Stimulated activated naive B cell treated with anti-CD40 and anti-IgM and Interleukin-4, amounts not matched to agents 10 μg/mL and 1 μg/mL and 100 μg/mL, for 72 hours (primary cell): Measurements from ENCODE around the gene ERG.

Source experiments
- ATAC-seq, 2 donors: fragments of 150-1000 bp; cut with Tn5 transposase; replicated peaks; 2 replicates each; pipeline ENCODE4 v1.10.0; 2021; ENCODE audit warnings: moderate library complexity in 1 of 2
- DNase-seq: peaks from one replicate; pipeline ENCODE4 v3.0.0; 2021
- H3K27ac Mint-ChIP-seq: one replicate; pipeline ENCODE4 v1.8.0; 2022; ENCODE audit warnings: mild to moderate bottlenecking, mixed read lengths
- H3K27me3 Mint-ChIP-seq, 2 donors: one replicate each; pipeline ENCODE4 v1.8.0; 2022; ENCODE audit warnings: mixed read lengths in 2 of 2
- H3K36me3 Mint-ChIP-seq, 2 donors: one replicate each; pipeline ENCODE4 v1.8.0; 2022; ENCODE audit warnings: mixed read lengths in 2 of 2, mild to moderate bottlenecking in 1 of 2
- H3K4me1 Mint-ChIP-seq, 2 donors: one replicate each; pipeline ENCODE4 v1.8.0; 2022; ENCODE audit warnings: mixed read lengths in 2 of 2, mild to moderate bottlenecking in 1 of 2
- H3K4me3 Mint-ChIP-seq, 2 donors: one replicate each; pipeline ENCODE4 v1.8.0; 2022; ENCODE audit warnings: mild to moderate bottlenecking in 2 of 2, mixed read lengths in 2 of 2, moderate library complexity in 1 of 2
- H3K9me3 Mint-ChIP-seq, 2 donors: one replicate each; pipeline ENCODE4 v1.8.0; 2022; ENCODE audit warnings: mixed read lengths in 2 of 2, mild to moderate bottlenecking in 1 of 2

Gene ERG

DNA sequence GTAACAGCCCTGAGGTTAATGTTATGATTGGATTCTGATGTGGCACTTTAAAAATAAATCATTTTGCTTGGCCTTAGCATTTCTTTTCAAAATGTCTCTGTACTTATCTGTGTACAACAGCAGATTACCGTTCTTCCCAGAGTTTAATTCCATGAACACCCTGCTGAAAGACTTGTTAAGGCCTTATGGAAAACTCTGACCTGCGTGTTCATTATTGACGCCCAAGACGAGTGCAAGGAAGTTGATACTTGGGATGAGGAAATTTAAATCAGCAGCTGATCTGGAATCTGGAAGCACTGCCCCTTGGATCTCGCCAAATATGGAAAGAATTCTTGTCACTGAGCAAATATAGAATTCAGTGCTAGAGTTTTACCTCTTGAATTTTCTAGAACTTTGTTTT, 6.7 kb downstream of the ERG start:
- no peak overlapping the region for H3K4me3 Mint-ChIP-seq
- H3K27ac Mint-ChIP-seq, result no peak overlapping the region
- ATAC-seq (no peak), DNase-seq (no peak)
- H3K9me3 Mint-ChIP-seq, result no peaks in the 10 kb centered on the region
- H3K36me3 Mint-ChIP-seq, result no peaks in the 10 kb centered on the region
- peaks cover 37 to 49% of the 10 kb centered on the region in 2 donors for H3K27me3 Mint-ChIP-seq
- H3K4me1 Mint-ChIP-seq, result peaks cover 2 to 12% of the 10 kb centered on the region in 2 donors

DNA sequence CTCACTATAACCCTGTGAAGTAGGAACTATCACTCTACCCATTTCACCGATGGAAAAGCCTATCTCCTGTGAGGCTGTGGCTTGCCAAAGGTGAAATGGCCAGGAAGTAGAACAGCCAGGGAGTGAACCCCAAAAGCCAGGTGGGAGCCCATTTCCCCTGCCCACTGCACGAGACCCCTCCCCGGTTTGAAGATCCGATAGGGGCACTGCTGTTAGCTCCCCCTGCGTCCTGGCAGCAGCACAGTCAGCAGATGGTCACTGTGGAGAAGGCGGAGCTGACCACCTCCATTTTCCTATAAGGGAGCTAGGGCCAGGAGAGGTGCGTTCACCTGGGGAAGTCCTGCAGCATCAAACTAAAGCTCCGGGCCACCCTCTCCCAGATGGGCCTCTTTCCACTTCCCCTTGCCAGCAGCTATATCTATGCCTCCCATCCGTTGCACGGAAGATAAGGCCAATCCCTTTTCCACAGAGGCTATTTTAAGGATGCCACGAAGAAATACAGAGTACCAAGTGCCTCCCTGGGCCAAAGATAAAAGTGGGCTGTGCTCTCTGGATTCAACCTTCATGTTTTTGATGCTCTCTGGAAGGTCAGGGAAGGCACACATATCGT, 7.8 kb downstream of the ERG start:
- Mint-ChIP-seq H3K4me3 (no peak overlapping the region), H3K36me3 (no peaks in the 10 kb centered on the region), H3K9me3 (no peaks in the 10 kb centered on the region), H3K27ac (no peak overlapping the region), H3K4me1 (peaks cover 2 to 12% of the 10 kb centered on the region in 2 donors), H3K27me3 (peaks cover 29 to 40% of the 10 kb centered on the region in 2 donors)
- ATAC-seq (no peak), DNase-seq (no peak)

DNA sequence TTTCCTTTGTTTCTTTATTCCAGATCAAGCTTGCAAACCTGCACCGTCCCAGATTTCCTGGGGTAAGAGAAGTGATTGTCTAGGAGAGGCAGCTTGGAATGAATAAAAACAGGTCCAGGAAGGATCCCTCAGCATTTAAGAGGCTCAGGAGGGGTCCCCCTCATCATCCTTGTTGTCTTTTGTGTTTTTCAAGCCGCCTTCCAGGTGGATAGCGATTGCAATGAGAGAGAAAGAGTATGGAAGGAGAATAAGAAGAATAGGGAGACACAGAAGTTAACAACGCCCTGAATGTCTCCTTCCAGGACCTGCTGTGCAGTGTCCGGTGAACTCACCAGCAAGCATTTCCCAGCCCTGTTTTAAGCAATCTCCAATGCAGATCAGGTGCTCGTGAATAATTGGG, 8.5 kb downstream of the ERG start:
- peaks cover 26 to 32% of the 10 kb centered on the region in 2 donors for H3K27me3 Mint-ChIP-seq
- H3K27ac Mint-ChIP-seq, result no peak overlapping the region
- H3K4me1 Mint-ChIP-seq, result peaks cover 2 to 9% of the 10 kb centered on the region in 2 donors
- no peak for ATAC-seq
- no peaks in the 10 kb centered on the region for H3K36me3 Mint-ChIP-seq
- H3K4me3 Mint-ChIP-seq, result no peak overlapping the region
- no peak for DNase-seq
- no peaks in the 10 kb centered on the region for H3K9me3 Mint-ChIP-seq

DNA sequence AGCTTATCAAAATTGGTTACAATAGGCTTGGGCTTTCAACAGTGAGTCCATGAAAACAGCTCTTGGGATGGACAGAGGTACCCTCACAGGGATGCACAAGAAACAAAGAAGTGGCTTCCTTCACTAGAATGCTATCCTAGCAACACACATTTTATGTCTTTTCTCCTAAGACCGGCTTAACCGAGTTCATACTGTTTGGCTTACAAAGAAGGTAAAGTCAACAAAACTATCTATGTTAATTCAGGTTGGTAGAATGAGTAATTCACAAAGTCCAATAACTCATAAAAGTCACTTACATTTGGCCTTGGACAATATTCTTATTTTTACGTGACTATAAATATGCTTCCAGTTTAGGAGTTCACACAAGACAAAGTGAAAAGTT, 9.0 kb downstream of the ERG start:
- Mint-ChIP-seq H3K4me3 (no peak overlapping the region), H3K9me3 (no peaks in the 10 kb centered on the region), H3K4me1 (peaks cover 2 to 7% of the 10 kb centered on the region in 2 donors), H3K27me3 (peaks cover 26 to 28% of the 10 kb centered on the region in 2 donors), H3K27ac (no peak overlapping the region), H3K36me3 (no peaks in the 10 kb centered on the region)
- no peak for ATAC-seq
- no peak for DNase-seq

DNA sequence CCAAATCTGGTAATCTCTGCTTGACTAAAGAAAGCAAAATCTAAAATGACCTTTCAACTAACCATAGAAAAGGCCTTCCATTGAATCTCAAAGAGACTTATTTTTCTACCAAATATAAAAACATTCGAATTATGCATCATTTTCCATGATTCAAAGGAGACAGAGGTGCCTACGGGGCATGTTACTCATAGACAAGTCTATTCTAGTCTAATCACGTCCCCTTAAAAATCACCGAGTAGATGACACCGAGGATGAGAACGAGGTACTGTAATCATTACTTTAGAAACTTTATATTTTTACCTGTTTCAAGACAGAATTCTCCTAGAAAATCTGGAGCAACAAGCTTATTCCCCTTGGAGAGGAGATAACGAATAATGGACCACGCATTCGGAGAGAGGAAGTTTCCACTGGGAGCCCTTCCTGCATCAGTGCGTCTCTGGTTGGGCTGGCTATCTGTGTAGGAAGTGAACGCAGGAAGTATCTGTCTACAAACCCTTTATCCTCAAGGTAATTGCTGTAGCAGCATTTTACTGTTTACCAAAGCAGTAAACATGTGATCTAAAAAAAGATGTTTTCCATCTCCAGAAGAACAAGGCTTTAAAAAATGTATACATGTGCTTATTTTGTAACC, 9.5 kb downstream of the ERG start:
- H3K27ac Mint-ChIP-seq, result no peak overlapping the region
- H3K9me3 Mint-ChIP-seq, result no peaks in the 10 kb centered on the region
- no peak overlapping the region for H3K4me3 Mint-ChIP-seq
- H3K4me1 Mint-ChIP-seq, result peaks cover 2 to 7% of the 10 kb centered on the region in 2 donors
- peaks cover 23 to 24% of the 10 kb centered on the region in 2 donors for H3K27me3 Mint-ChIP-seq
- DNase-seq (no peak), ATAC-seq (no peak)
- H3K36me3 Mint-ChIP-seq, result no peaks in the 10 kb centered on the region

DNA sequence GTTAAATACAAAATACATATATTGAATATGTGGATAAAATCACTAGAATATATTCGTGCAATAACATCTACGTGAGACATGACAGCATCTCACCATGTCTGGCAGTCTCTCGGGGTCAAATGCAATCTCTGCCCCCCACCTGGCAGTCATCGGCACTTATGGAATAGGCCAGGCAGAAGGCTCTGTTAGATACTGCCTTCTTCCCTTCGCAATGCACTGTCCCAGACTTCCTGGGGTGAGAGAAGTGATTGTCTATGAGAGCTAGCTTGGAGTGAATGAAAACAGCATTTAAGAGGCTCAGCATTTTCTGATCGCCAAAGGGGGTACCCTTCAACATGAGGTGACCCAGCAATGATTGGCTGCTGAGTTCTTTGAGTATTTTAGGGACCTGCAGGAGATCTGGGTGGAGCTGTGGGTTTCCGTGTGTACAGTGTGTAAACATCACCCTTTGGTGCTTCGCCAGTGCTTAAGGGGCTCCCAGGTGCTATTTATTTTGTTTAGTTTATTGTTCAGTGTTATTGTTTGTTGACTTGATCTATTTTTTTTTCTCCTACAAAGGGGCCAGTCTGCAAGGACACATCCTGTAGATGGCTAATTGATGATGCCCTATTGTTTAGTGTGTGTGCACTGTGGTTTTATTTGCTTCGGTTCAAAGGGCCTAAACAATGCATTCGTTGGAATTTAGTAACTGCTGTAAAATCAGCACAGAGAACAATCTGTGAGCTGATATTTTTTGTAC, 10.2 kb downstream of the ERG start:
- Mint-ChIP-seq H3K9me3 (no peaks in the 10 kb centered on the region), H3K36me3 (no peaks in the 10 kb centered on the region), H3K27ac (no peak overlapping the region), H3K27me3 (peaks cover 20% of the 10 kb centered on the region in 2 donors), H3K4me1 (peaks cover 0 to 7% of the 10 kb centered on the region in 2 donors), H3K4me3 (no peak overlapping the region)
- ATAC-seq (no peak), DNase-seq (no peak)

DNA sequence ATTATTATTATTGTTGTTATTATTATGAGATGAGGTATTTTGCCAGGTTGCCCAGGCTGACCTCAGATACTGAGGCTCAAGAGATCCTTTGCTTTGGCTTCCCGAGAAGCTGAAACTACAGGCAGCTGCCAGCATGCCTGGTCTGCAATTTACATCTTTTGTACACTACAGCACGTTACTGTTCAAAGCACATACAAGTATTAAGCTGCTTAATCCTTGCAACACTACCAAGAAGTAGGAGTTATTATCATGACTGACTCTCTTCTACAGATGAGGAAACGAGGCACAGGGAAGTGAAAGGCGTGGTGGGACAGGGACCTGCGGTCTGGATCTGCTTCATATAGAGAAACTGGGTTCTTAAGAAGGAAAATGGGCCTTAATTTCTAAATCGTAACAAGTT, 11.6 kb downstream of the ERG start:
- Mint-ChIP-seq H3K27me3 (peaks cover 16 to 20% of the 10 kb centered on the region in 2 donors), H3K4me1 (peaks cover 0 to 7% of the 10 kb centered on the region in 2 donors), H3K9me3 (no peaks in the 10 kb centered on the region), H3K27ac (no peak overlapping the region), H3K36me3 (no peaks in the 10 kb centered on the region), H3K4me3 (no peak overlapping the region)
- DNase-seq (no peak), ATAC-seq (no peak)

DNA sequence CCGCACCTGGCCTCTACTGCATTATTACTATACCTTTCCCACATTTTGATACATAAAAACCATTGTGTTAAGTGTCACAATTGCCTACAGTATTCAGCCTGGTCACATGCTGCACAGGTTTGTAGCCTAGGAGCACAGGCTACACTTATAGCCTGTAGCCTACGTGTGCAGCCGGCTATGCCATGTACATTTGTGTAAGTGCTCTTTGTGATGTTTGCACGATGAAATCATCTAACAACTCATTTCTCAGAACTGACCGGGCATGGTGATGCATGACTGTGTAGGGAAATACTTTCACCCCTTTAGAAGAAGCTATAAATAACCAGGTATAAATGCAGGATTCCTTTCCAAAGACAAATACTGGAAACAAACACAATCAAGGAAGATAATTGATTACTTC, 12.1 kb downstream of the ERG start:
- Mint-ChIP-seq H3K4me3 (no peak overlapping the region), H3K27me3 (peaks cover 16 to 19% of the 10 kb centered on the region in 2 donors), H3K27ac (no peak overlapping the region), H3K9me3 (no peaks in the 10 kb centered on the region), H3K4me1 (peaks cover 0 to 7% of the 10 kb centered on the region in 2 donors), H3K36me3 (no peaks in the 10 kb centered on the region)
- no peak for ATAC-seq
- no peak for DNase-seq

DNA sequence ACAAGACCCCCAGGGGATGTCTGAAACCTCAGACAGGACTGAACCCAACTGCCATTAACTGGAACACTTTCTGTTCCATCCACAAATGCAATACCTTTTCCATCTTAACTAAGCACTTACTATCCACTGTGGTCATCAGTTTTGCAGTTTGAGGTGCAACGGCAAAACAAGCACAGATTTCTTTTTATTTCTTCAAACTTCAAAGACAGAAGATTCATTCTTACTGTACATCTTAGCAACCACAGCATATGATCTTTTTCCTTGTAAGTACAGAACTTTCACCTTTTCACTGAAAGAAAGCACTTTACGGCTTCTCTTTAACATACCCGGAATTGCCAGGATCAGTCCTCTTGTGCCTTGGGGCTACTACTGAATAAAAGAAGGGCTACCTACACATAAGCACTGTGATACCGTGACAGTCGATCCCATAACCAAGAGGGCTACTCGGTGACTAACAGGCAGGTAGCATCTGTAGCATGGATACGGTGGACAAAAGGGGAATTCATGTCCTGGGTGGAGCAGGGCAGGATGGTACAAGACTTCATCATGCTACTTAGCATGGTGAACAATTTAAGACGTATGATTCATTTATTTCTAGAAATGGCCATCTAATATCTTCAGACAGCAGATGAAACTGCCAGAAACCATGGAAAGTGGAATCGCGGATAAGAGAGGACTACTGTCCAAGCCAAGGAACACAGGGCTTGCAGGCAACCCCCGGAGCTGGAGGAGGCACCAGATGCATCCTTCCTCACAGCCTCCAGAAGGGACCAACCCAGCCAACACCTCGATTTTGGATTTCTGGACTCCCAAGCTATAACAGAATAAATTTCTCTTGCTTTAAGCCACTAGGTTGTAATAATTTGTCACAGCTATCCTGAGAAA, 18.4 kb downstream of the ERG start:
- H3K27ac Mint-ChIP-seq, result no peak overlapping the region
- ATAC-seq, result no peak
- peaks cover 13 to 21% of the 10 kb centered on the region in 2 donors for H3K4me1 Mint-ChIP-seq
- H3K9me3 Mint-ChIP-seq, result no peaks in the 10 kb centered on the region
- no peak for DNase-seq
- peaks cover 29 to 48% of the 10 kb centered on the region in 2 donors for H3K27me3 Mint-ChIP-seq
- no peak overlapping the region for H3K4me3 Mint-ChIP-seq
- no peaks in the 10 kb centered on the region for H3K36me3 Mint-ChIP-seq

DNA sequence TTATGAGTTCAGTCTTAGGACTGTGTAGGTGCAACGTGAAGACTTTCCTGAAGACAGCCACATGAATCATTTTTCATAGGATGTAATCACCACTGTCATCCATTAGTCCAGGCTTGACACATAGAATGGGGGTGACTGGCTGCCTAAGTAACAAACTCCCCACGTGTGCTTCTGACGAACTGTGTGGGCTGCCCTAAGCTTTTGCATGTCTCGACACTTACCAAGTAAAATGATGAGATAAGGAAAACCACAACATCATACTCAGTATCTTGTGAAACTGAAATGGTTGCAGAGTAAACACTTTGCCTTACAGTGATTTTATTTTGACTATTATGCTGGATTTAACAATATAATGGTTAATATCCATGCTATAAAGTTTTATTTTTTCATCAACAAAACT, 19.5 kb downstream of the ERG start:
- Mint-ChIP-seq H3K4me3 (no peak overlapping the region), H3K27ac (no peak overlapping the region), H3K9me3 (no peaks in the 10 kb centered on the region), H3K27me3 (peaks cover 37 to 59% of the 10 kb centered on the region in 2 donors), H3K4me1 (peaks cover 13 to 21% of the 10 kb centered on the region in 2 donors), H3K36me3 (no peaks in the 10 kb centered on the region)
- no peak for DNase-seq
- ATAC-seq, result peak; percentile 70 to 72

DNA sequence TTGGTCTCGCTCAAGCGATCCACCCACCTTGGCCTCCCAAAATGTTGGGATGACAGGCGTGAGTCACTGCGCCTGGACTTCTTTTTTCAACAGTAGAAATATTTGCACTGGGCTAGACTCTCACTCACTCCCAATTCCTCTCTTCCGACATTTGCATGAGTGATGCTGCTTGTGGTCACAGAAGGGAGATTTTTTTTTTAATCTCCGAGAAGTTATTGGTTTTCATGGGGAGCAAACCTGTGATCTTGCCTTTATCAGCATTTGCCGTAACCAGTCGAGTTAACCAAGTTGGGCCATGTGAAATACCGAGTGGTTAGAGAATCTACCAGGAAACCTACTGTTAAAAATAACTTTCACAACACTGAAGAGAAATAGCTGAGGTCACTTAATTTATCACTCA, 21.1 kb downstream of the ERG start:
- H3K27ac Mint-ChIP-seq, result no peak overlapping the region
- peaks cover 45 to 68% of the 10 kb centered on the region in 2 donors for H3K27me3 Mint-ChIP-seq
- H3K36me3 Mint-ChIP-seq, result no peaks in the 10 kb centered on the region
- DNase-seq, result no peak
- no peak overlapping the region for H3K4me3 Mint-ChIP-seq
- H3K4me1 Mint-ChIP-seq, result peaks cover 15 to 21% of the 10 kb centered on the region in 2 donors
- H3K9me3 Mint-ChIP-seq, result no peaks in the 10 kb centered on the region
- peak; percentile 43 to 44 for ATAC-seq

DNA sequence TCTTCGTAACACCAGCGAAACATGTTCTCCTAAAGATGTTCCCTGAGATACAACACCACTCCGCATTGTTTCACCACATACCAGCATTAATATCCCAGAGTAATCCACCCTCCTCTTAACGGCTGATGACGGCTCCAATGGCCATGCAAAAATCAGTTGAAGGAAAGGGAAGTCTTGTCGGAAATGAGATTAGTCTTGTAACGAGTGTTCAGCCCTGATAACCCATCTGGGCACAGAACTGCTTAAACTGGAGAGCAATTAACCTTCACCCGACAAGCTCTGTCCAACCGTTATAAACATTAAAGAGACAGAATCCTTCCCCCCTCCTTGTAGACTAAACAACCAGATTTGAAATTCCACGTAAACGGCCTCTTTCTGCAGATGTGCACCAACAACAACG, 21.9 kb downstream of the ERG start:
- ATAC-seq, result no peak
- peaks cover 16 to 26% of the 10 kb centered on the region in 2 donors for H3K4me1 Mint-ChIP-seq
- H3K27me3 Mint-ChIP-seq, result peaks cover 50 to 74% of the 10 kb centered on the region in 2 donors
- H3K9me3 Mint-ChIP-seq, result no peaks in the 10 kb centered on the region
- H3K27ac Mint-ChIP-seq, result no peak overlapping the region
- DNase-seq, result no peak
- no peaks in the 10 kb centered on the region for H3K36me3 Mint-ChIP-seq
- H3K4me3 Mint-ChIP-seq, result no peak overlapping the region

DNA sequence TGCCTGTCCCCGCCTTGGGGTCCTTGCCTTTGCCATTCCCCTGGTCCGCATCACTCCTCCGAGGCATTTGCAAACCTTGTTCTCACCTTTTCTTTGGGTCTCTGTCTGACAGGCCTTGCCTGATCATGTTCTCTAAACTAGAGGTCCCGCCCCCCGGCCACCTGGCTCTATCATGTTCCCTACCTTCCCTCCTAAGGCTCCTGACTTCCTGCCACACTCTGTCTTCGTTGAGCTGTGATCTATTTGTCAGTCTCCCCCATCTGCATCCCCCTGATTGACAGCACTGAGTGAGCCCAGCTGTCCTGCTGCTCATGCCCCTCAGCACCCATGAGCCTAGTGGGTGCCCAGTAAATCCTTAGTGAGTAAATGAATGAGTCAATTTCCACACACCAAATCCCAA, 22.8 kb downstream of the ERG start:
- DNase-seq (no peak), ATAC-seq (no peak)
- H3K4me1 Mint-ChIP-seq, result peaks cover 17 to 26% of the 10 kb centered on the region in 2 donors
- H3K27me3 Mint-ChIP-seq, result peaks cover 50 to 74% of the 10 kb centered on the region in 2 donors
- H3K4me3 Mint-ChIP-seq, result no peak overlapping the region
- H3K9me3 Mint-ChIP-seq, result no peaks in the 10 kb centered on the region
- H3K27ac Mint-ChIP-seq, result no peak overlapping the region
- H3K36me3 Mint-ChIP-seq, result no peaks in the 10 kb centered on the region

DNA sequence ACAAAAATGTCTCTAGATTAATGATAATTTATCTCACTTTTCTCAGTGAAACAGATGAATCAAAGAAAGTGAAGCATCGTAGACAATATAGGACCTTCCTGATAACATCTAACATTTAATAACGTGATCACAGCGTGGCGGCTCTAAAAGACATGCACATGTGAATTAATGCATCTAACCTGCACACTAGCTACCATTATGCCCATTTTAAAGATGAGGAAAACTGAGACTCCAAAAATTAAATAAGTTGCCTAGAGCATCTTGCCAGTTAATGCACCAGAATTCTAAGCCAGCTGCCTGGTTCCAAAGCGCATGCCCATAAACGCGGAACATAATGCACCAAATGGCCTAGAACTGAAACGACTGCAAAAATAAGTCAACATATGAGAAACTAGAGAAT, 23.5 kb downstream of the ERG start:
- Mint-ChIP-seq H3K4me3 (no peak overlapping the region), H3K27ac (no peak overlapping the region), H3K9me3 (no peaks in the 10 kb centered on the region), H3K4me1 (peaks cover 17 to 26% of the 10 kb centered on the region in 2 donors), H3K36me3 (no peaks in the 10 kb centered on the region), H3K27me3 (peaks cover 50 to 72% of the 10 kb centered on the region in 2 donors)
- DNase-seq, result no peak
- ATAC-seq, result no peak
